CD4-positive, alpha-beta T cell treated with Interleukin-4 for 4 hours (primary cell): ENCODE results near the gene CLCN3.
A peak's percentile ranks its signal among the peaks of the same experiment; 100 is the strongest.
"Not testable (repeated sequence)": the region's sequence is repeated elsewhere in the genome, so short reads cannot be mapped to it uniquely, and the experiment has no call there.

Experiments used
- DNase-seq: peaks from one replicate; pipeline ENCODE4 v3.0.0-alpha.2; 2020

Gene CLCN3

GRCh38 chr4:169619958-169620879 is at the start of gene CLCN3:
TSS of gene CLCN3 (plus strand) at chr4:169620578. CDS start at chr4:169635929, 15,351 bp downstream.
- DNase-seq, result peak; percentile 92

- not testable (repeated sequence) for DNase-seq
Observed at GRCh38 chr4:169571012-169571411, 49.4 kb upstream of the CLCN3 start.

- DNase-seq, result no peak
Observed at GRCh38 chr4:169571435-169571834, 48.9 kb upstream of the CLCN3 start.

- no peak for DNase-seq
Observed at GRCh38 chr4:169573889-169574288, 46.5 kb upstream of the CLCN3 start.

GRCh38 chr4:169582203-169582602 is 38.2 kb upstream of the CLCN3 start:
- no peak for DNase-seq

GRCh38 chr4:169582706-169583105 is 37.7 kb upstream of the CLCN3 start:
- no peak for DNase-seq

GRCh38 chr4:169583563-169583962 is 36.8 kb upstream of the CLCN3 start:
- DNase-seq, result no peak

GRCh38 chr4:169593050-169593560 is 27.3 kb upstream of the CLCN3 start:
- DNase-seq, result no peak

- DNase-seq, result no peak
Observed at GRCh38 chr4:169594560-169595195, 25.7 kb upstream of the CLCN3 start.

- DNase-seq, result no peak
Observed at GRCh38 chr4:169601016-169601771, 19.2 kb upstream of the CLCN3 start.

GRCh38 chr4:169603312-169603711 is 17.1 kb upstream of the CLCN3 start:
- no peak for DNase-seq

GRCh38 chr4:169604131-169604900 is 16.1 kb upstream of the CLCN3 start:
- DNase-seq, result peak; percentile 59

GRCh38 chr4:169604903-169605331 is 15.5 kb upstream of the CLCN3 start:
- no peak for DNase-seq

GRCh38 chr4:169611157-169611556 is 9.2 kb upstream of the CLCN3 start:
- no peak for DNase-seq

- DNase-seq, result peak; percentile 88
Observed at GRCh38 chr4:169611991-169612870, 8.1 kb upstream of the CLCN3 start, which contains the start of gene NEK1. TSS of gene NEK1 (minus strand) at chr4:169612583. CDS start at chr4:169602630, 9,953 bp downstream.

- DNase-seq, result peak; percentile 91
Observed at GRCh38 chr4:169612871-169613859, 7.2 kb upstream of the CLCN3 start.

GRCh38 chr4:169615467-169616106 is 4.8 kb upstream of the CLCN3 start:
- peak; percentile 60 for DNase-seq

GRCh38 chr4:169616846-169617245 is 3.5 kb upstream of the CLCN3 start:
- DNase-seq, result no peak

- no peak for DNase-seq
Observed at GRCh38 chr4:169617306-169617705, 3.1 kb upstream of the CLCN3 start.
